Kidney (tissue), 14 donors: Measurements from ENCODE around the gene RPS6KA2. TPM values are rescaled to one million over a fixed set of nuclear protein-coding genes. Genes with fewer than 3 reads are reported as not detected.

Source experiments
- DNase-seq, 5 donors: peaks; one replicate each; pipeline ENCODE4 v3.0.0-alpha.2; 2013 to 2020
- FAIRE-seq: peaks from 2 replicates; lab custom pipeline; 2012; peaks lifted over from hg19 to GRCh38; lab: Jason Lieb, UNC
- H3K27ac ChIP-seq, 2 donors: one replicate each; pipeline ENCODE4 v1.7.0; 2013; ENCODE audit warnings: low read depth in 2 of 2, low read length in 2 of 2, inconsistent platforms in 1 of 2
- H3K27me3 ChIP-seq: one replicate; pipeline ENCODE4 v1.7.1; 2013; ENCODE audit warnings: low read length, inconsistent platforms; ENCODE audit not compliant: control insufficient read depth, insufficient read depth
- H3K36me3 ChIP-seq, 3 donors: one replicate each; pipeline versions ENCODE4 v1.7.0 to v1.7.1; 2013; ENCODE audit warnings: low read length in 3 of 3, control low read depth in 1 of 3, inconsistent platforms in 1 of 3; ENCODE audit not compliant: insufficient read depth in 3 of 3, control insufficient read depth in 2 of 3
- H3K4me1 ChIP-seq, 3 donors: one replicate each; pipeline versions ENCODE4 v1.7.0 to v1.7.1; 2013; ENCODE audit warnings: low read length in 3 of 3, inconsistent platforms in 1 of 3, low read depth in 1 of 3; ENCODE audit not compliant: control insufficient read depth in 2 of 3, insufficient read depth in 2 of 3
- H3K4me3 ChIP-seq, 3 donors: one replicate each; pipeline versions ENCODE4 v1.7.0 to v1.8.1; 2013; ENCODE audit warnings: low read length in 3 of 3, control low read depth in 1 of 3, inconsistent platforms in 1 of 3
- H3K9ac ChIP-seq, 3 donors: one replicate each; pipeline versions ENCODE4 v1.7.0 to v1.7.1; 2013; ENCODE audit warnings: low read length in 3 of 3, control low read depth in 1 of 3, inconsistent platforms in 1 of 3
- H3K9me3 ChIP-seq, 3 donors: one replicate each; pipeline versions ENCODE4 v1.7.0 to v1.7.1; 2013; ENCODE audit warnings: low read length in 3 of 3, control low read depth in 1 of 3, inconsistent platforms in 1 of 3; ENCODE audit not compliant: control insufficient read depth in 2 of 3, insufficient read depth in 1 of 3
- CTCF ChIP-seq: IDR thresholded peaks from 3 replicates; pipeline ENCODE4 v1.5.1; 2012; ENCODE audit warnings: mild to moderate bottlenecking, moderate library complexity, borderline replicate concordance; ENCODE audit not compliant: insufficient read depth; ENCODE audit errors: extremely low read depth
- intact Hi-C: fragments of 100-400 bp; cut with DNase I; formaldehyde crosslinking; loops from one replicate; pipeline ENCODE4 v1.11.1; 2022
- polyA plus RNA-seq: library from polyadenylated mRNA; stranded (reverse); fragments of 350-450 nt; fragmentation: Illumina TruSeq; extraction: RNeasy Lipid Tissue Mini Kit (QIAGEN cat#74804); gene quantifications from one replicate; pipeline ENCODE4 v1.2.3, GENCODE V29; 2014; ENCODE audit warnings: low read depth, low replicate concordance; ENCODE audit not compliant: insufficient read depth
- total RNA-seq: library from RNA; stranded (reverse); fragmentation: NEBNext Ultra II Directional; extraction: Animal tissue kit (Norgen Biotek cat#: 25700); gene quantifications from one replicate; pipeline ENCODE4 v1.2.1, GENCODE V29; 2021
- donor health status: control.
- donor health status: control.
- donor health status: control.
- donor health status: control.
- donor health status: control.
- donor health status: DM: yes; HTN: yes; CAD: no.
- donor health status: Normal renal cell carcinoma (clear cell type).

RPS6KA2 gene
- total and polyA plus RNA-seq, 2 donors from 2014 or later = 12.3 to 61.2 TPM

DNA sequence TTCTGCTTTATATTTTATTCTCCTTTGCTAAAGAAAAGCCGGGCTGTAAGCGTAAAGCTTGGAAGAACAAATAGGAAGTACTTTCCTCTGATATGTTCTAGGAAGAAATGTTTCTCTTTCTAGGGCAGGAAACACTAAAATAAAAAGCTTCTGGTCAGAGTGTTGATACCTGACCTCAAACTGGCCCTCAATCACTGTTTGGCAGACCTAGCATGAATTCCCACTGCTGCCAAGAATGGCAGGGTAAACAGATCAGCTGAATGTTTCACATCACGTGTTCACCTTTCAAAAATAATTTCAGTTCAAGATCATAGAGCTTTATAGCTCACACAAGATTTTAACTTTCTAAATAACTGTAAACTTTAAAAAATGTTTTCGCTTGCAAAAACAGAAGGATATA, 247.3 kb downstream of the RPS6KA2 start:
- H3K36me3 ChIP-seq = no peaks in the 10 kb centered on the region
- peak overlapping the region in 1 of 3 donors; percentile 25 for H3K9ac ChIP-seq
- intact Hi-C loops = no loop called here
- H3K27ac ChIP-seq = no peak overlapping the region
- FAIRE-seq (peak; percentile 82), DNase-seq (no peak)
- H3K27me3 ChIP-seq = no peaks in the 10 kb centered on the region
- H3K4me1 ChIP-seq = peaks cover 0 to 6% (median 2%) of the 10 kb centered on the region in 3 donors
- H3K4me3 ChIP-seq = peak overlapping the region in 1 of 3 donors; percentile 9
- no peaks in the 10 kb centered on the region for H3K9me3 ChIP-seq
- no peak for TF ChIP-seq CTCF

- peaks cover 0 to 6% (median 2%) of the 10 kb centered on the region in 3 donors for H3K4me1 ChIP-seq
- DNase-seq = no peak
- H3K9me3 ChIP-seq = no peaks in the 10 kb centered on the region
- TF ChIP-seq CTCF = no peak
- no peaks in the 10 kb centered on the region for H3K27me3 ChIP-seq
- no peak overlapping the region for H3K27ac ChIP-seq
- no peaks in the 10 kb centered on the region for H3K36me3 ChIP-seq
- H3K9ac ChIP-seq = no peak overlapping the region
- no peak overlapping the region for H3K4me3 ChIP-seq
- no peak for FAIRE-seq
- intact Hi-C loops = no loop called here
Observed at GRCh38 chr6:166379103-166379586, 247.9 kb downstream of the RPS6KA2 start.

GRCh38 chr6:166377721-166378120, 249.3 kb downstream of the RPS6KA2 start:
- DNase-seq (no peak), FAIRE-seq (no peak)
- H3K36me3 ChIP-seq = no peaks in the 10 kb centered on the region
- no peak for TF ChIP-seq CTCF
- H3K9me3 ChIP-seq = no peaks in the 10 kb centered on the region
- intact Hi-C loops = no loop called here
- H3K4me3 ChIP-seq = no peak overlapping the region
- no peaks in the 10 kb centered on the region for H3K27me3 ChIP-seq
- peaks cover 0 to 6% (median 2%) of the 10 kb centered on the region in 3 donors for H3K4me1 ChIP-seq
- H3K9ac ChIP-seq = no peak overlapping the region
- H3K27ac ChIP-seq = no peak overlapping the region

DNA sequence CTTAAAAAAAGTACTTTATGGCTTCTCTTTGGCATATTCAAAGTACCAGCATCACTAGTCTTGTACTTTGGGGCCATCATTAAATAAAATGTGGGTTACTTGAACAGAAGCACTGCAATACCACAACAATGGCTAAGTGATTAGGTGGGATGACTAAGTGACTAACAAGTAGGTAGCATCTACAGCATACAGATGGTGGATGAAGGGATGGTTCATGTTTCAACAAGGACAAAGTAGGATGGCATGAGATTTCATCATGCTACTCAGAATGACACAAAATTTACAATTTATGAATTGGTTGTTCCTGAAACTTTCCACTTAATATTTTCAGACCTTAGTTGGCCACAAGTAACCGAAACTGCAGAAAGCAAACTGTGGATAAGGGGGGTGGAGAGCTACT, 252.0 kb downstream of the RPS6KA2 start:
- Histone ChIP-seq H3K9me3 (no peaks in the 10 kb centered on the region), H3K36me3 (no peaks in the 10 kb centered on the region), H3K4me3 (no peak overlapping the region), H3K4me1 (peaks cover 0 to 5% (median 2%) of the 10 kb centered on the region in 3 donors), H3K27me3 (no peaks in the 10 kb centered on the region), H3K9ac (no peak overlapping the region), H3K27ac (no peak overlapping the region)
- FAIRE-seq = no peak
- intact Hi-C loops = no loop called here
- TF ChIP-seq CTCF = no peak
- no peak for DNase-seq
